Adipose tissue (tissue), 3 donors: Measurements from ENCODE around the gene AMIGO1. TPM values are rescaled to one million over a fixed set of nuclear protein-coding genes. Genes with fewer than 3 reads are reported as not detected.

Experiments used
- H3K27ac ChIP-seq: one replicate; pipeline ENCODE4 v1.5.1; 2013; ENCODE audit warnings: low read depth, low read length
- WGBS, 3 donors: extraction: QIAGEN DNeasy Blood & Tissue Kit; methylation state at CpG; one replicate each; pipeline ENCODE4 v1.1.7; 2013; 5-methylcytosine and 5-hydroxymethylcytosine counted together
- polyA plus RNA-seq, 3 donors: library from polyadenylated mRNA; stranded (reverse); fragments of 200-250 nt; gene quantifications; one replicate each; pipeline ENCODE4 v1.2.3, GENCODE V29; 2013
- donor health status: healthy with polysubstance abuse.
- donor health status: Bipolar disorder and iron deficiency.
- donor health status: healthy.

The AMIGO1 gene
- polyA plus RNA-seq, 3 donors, result 2.1 to 3.8 (median 2.5) TPM

DNA sequence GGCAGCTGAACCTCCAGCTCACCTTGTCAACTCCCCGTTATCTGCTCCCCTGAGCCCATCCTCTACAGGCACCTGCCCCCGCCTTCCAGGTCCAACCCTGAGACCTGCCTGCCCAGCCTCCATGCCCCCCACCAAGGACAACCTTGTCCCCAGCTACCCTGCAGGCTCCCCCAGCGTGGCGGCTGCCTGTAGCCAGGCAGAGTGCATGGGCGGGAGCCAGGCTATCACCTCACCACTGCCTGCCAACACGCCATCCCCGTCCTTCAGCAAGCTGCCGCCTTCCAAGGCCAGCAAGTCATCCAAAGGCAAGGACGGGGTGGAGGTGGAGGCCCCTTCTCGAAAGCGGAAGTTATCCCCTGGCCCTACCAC lies 18.6 kb downstream of the AMIGO1 start:
- WGBS, 3 donors, result 65 to 92% (median 87%) methylated on average over 11 of the region's 11 CpGs
- no peak overlapping the region for H3K27ac ChIP-seq

- no peak overlapping the region for H3K27ac ChIP-seq
- WGBS, 3 donors, result 83 to 91% (median 88%) methylated on average over 11 of the region's 11 CpGs
Observed at GRCh38 chr1:109490029-109490933, 19.2 kb downstream of the AMIGO1 start.

DNA sequence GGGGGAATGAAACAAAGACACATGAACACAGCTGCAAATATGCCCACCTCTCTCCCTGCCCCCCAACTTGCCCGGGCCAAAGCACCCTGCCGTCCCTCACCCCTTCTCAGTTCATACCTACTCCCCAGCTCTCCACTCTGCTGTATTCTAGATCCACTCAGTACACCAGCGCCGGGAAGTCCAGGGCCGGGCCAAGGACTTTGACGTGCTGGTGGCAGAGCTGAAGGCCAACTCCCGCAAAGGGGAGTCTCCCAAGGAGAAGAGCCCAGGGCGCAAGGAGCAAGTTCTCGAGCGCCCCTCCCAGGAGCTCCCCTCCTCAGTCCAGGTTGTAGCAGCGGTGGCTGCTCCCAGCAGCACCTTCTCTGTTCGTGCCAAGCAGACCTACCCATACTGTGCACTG lies 20.8 kb downstream of the AMIGO1 start:
- 79 to 95% (median 91%) methylated on average over 12 of the region's 12 CpGs for WGBS, 3 donors
- no peak overlapping the region for H3K27ac ChIP-seq

DNA sequence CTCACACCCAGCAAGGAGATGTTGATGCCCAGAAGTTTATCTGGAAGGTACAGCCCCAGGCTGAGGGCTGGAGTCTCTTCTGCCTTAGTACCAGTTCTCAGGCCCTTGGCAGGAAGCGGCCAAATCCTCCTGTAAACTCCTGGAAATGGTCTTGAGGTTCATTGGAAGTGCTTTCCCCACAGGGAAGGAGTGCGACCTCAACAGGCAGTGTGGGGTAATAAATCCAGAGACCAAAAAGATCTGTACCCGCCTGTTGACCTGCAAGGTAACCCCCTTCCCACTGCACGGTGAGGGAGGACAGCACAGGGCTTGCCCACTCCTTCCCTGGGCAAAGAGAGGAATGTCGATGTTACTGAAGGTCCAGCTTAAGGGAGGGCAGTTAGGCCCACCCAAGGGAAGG lies 21.3 kb downstream of the AMIGO1 start:
- no peak overlapping the region for H3K27ac ChIP-seq
- WGBS, 3 donors, result 79 to 89% (median 83%) methylated on average over 5 of the region's 5 CpGs

DNA sequence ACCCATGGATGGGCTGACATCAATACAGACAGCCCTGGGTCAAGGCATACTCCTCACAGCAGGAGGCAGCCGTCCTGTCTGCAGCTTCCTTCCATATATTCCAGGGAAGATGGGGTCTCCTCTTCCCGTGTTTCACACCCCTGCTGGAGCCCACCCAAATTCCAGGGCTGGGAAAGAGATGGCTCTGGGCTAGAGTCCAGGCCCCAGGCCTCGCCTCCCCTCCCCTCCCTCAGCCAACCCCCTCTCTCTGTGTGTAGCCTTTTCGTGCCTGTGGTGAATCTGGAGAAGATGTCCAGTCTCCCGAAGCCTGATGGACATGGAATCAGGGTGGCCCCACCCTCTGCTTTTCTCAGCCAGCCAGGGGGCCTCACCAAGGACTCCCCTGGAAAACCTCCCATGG lies 22.3 kb downstream of the AMIGO1 start:
- no peak overlapping the region for H3K27ac ChIP-seq
- 63 to 79% (median 68%) methylated on average over 5 of the region's 5 CpGs for WGBS, 3 donors

GRCh38 chr1:109485001-109485400 lies 24.5 kb downstream of the AMIGO1 start:
- H3K27ac ChIP-seq, result no peak overlapping the region
- WGBS, 3 donors, result 11 to 35% (median 20%) methylated on average over 3 of the region's 3 CpGs

DNA sequence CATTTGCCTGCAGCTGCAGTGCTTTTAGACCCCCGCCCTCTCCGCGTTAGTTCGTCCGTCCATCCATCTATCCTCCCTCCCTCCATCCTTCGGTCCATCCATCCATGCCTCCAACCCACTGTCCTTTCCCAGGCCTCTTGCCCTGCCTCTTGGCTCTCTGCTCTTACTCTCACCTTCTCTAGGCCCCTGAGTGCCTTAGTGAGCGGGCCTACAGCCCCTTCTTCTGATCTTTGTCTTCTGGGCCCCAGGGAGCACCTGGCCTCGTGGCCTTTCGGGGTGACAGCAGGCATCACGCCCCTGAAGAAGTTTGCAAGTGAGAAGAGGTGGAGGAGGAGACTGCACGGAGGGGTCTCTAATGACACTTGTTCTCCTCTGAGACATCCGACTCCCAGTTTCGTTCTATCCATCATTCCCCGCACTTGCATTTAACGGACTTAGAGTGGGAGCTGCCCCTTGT lies 25.0 kb downstream of the AMIGO1 start:
- H3K27ac ChIP-seq, result no peak overlapping the region
- 26 to 33% (median 32%) methylated on average over 15 of the region's 15 CpGs for WGBS, 3 donors

- H3K27ac ChIP-seq, result peak within 1 kb of the TSS; percentile 41
- WGBS, 3 donors, result 0% methylated on average over 32 to 71 of the region's 73 CpGs
Observed at GRCh38 chr1:109483672-109484518, 25.6 kb downstream of the AMIGO1 start, which contains the start of gene ATXN7L2. Gene ATXN7L2 (plus strand): TSS chr1:109483905. CDS start chr1:109483954, 49 bp downstream.

DNA sequence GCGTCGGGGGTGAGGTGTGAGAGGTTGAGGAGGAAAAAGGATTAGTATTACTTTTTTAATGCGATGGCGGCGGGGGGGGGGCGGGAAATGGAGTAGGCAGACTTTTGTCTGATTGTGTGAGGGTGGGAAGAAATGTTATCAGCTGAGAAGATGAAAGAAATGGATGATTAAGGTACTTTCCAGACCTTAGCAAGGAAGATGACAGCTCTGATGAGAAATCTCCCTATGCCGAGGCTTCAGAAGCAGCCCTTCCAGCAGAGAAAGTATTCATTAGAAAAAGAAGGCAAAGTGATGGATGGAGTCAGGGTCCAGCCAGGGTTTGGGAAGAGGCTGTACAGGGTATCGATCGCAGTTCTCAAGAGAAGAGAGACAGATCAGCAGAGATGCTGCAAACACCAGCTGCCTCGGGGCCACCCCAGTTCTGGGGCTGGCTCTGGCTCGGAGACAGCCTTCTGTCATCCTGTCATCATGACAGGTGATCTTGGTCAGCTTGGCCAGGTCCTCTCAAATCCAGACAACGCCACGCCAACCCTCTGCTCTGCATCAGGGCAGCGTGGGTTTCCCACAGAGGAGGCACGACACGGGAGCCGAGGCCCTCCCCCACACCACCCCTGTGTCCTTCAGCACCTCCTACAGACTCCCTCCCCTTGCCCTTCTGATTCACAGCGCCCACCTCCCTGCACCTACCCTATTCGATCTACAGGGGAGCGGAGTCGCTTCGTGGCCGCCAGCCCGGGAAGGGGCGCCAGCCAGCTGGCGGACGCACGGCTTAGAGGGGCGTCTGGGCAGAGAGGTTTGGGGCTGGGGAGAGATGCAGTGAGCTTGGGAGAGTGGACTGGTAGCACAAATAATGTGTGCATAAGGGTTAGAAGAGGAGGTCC lies 26.5 kb downstream of the AMIGO1 start:
- no peak overlapping the region for H3K27ac ChIP-seq
- WGBS, 3 donors, result 8 to 14% (median 12%) methylated on average over 29 of the region's 29 CpGs

GRCh38 chr1:109482242-109482641 lies 27.3 kb downstream of the AMIGO1 start:
- no peak overlapping the region for H3K27ac ChIP-seq

GRCh38 chr1:109481646-109482045 lies 27.9 kb downstream of the AMIGO1 start:
- WGBS, 3 donors, result 83 to 90% (median 90%) methylated on average over 2 of the region's 2 CpGs
- H3K27ac ChIP-seq, result no peak overlapping the region

DNA sequence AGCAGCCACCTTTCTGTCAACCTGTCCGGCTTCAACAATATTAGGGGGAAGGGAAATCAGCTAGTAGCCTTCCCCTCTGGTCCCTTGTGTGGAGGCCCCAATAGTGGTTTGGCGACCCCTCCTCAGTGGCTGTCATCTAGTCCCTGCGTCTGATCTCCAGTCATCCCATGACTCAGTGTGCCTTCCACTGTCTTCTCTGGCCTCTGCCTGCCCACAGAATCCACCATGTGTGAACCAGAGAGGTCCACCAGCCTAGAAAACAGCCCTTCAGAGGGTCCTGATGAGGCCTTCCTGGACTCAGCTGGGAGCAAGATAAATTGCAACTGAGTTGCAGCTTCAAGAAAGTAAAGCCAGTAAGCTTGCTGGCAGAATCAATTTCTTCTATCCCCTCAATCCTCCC lies 29.6 kb downstream of the AMIGO1 start:
- WGBS, 3 donors, result 89 to 95% (median 90%) methylated on average over 3 of the region's 3 CpGs
- H3K27ac ChIP-seq, result no peak overlapping the region

GRCh38 chr1:109479311-109479710 lies 30.2 kb downstream of the AMIGO1 start:
- 71 to 80% (median 75%) methylated on average over 4 to 5 of the region's 5 CpGs for WGBS, 3 donors
- H3K27ac ChIP-seq, result no peak overlapping the region

- 15 to 22% (median 18%) methylated on average over 7 of the region's 7 CpGs for WGBS, 3 donors
- no peak overlapping the region for H3K27ac ChIP-seq
Observed at GRCh38 chr1:109478806-109479205, 30.7 kb downstream of the AMIGO1 start.

GRCh38 chr1:109477821-109478220 lies 31.7 kb downstream of the AMIGO1 start:
- 58 to 78% (median 66%) methylated on average over 6 of the region's 6 CpGs for WGBS, 3 donors
- no peak overlapping the region for H3K27ac ChIP-seq

DNA sequence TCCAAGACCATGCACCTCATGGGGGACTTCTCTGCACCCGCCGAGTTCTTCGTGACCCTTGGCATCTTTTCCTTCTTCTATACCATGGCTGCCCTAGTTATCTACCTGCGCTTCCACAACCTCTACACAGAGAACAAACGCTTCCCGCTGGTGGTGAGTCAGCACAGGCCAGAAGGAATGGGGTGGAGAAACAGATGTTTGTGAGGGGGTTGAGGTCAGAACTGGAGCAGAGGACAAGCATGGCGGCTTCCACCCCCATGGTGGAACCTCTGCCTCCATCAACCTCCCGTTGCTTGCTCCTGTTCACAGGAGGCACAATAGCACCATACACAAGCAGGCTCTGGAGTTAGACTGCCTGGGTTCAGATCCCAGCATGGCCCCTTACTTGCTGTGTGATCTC lies 32.7 kb downstream of the AMIGO1 start:
- 89 to 91% (median 89%) methylated on average over 8 of the region's 8 CpGs for WGBS, 3 donors

DNA sequence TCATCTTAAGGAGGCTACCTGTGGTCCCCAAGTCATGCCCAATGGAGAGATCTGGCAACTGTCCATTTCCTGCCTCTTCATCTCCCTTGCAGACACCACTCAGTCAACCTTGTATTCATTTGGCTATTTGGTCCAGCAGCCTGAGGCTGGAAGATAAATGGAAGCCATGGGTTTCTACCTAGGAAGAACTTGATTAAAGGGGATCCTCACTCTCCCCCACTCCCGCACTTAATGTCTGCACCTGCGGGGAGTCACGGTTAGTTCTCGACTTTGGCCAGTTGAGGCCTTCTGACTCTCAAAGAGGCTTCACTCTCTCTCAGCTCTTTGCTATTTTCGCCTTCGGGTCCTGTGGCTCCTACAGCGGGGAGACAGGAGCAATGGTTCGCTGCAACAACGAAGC lies 34.3 kb downstream of the AMIGO1 start:
- WGBS, 3 donors, result 80 to 84% (median 84%) methylated on average over 9 of the region's 9 CpGs

More for the DNA sequence above, 32.7 kb downstream of the AMIGO1 start:
- no peak overlapping the region for H3K27ac ChIP-seq

DNA sequence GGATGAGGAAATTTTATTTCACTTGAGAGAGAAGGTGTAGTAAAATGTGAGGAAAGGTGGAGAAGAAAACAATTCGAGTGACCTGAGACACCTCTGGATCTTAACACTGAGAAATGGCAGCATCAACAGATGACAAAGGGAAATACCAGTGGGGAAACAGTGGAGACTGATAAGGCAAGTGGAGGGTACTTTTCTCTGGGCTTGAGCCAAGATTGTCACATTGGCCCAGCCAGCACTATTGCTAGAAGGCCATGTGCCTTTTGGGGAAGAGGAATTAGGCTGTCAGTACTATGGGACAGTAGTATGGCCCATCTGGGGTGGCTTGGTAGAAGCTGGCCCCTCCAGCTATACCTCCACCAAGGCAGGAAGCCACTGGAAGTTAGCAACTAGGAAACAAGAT lies 34.8 kb downstream of the AMIGO1 start:
- no peak overlapping the region for H3K27ac ChIP-seq
- 60 to 81% (median 64%) methylated on average over 1 of the region's 1 CpG for WGBS, 3 donors

More for the DNA sequence above, 34.3 kb downstream of the AMIGO1 start:
- H3K27ac ChIP-seq, result no peak overlapping the region
